ENCODE results near the gene EDRF1.
A peak's percentile ranks its signal among the peaks of the same experiment; 100 is the strongest.

The EDRF1 gene, protein sequence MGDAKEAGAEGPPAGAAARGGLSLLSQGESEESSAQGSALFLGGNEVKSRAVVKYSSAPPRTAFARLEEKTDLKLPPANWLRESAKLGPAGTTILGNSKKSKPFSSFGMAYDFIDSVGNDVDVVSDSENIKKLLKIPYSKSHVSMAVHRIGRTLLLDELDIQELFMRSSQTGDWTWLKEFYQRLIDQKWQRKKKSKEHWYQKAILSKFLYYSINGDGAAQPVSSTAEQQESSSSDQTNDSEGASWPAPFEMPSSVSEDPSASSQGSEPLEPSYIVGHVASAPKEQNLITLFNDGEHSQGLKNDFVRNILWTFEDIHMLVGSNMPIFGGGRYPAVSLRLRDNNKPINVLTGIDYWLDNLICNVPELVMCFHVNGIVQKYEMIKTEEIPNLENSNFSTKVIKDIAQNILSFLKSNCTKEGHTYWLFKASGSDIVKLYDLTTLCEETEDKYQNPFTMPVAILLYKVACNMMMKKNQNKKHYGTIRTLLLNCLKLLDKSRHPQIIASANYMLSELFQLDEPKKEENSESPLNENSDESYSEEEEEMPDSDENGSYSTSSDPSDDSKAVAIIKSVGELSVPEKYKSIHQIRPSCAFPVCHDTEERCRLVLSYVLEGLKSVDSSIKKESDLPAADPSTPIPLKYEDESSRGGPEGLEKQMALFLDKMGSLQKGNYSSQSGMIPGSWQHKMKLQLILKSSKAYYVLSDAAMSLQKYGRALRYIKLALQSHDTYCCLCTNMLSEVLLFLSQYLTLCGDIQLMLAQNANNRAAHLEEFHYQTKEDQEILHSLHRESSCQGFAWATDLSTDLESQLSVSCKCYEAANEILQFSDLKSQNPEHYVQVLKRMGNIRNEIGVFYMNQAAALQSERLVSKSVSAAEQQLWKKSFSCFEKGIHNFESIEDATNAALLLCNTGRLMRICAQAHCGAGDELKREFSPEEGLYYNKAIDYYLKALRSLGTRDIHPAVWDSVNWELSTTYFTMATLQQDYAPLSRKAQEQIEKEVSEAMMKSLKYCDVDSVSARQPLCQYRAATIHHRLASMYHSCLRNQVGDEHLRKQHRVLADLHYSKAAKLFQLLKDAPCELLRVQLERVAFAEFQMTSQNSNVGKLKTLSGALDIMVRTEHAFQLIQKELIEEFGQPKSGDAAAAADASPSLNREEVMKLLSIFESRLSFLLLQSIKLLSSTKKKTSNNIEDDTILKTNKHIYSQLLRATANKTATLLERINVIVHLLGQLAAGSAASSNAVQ

DNA sequence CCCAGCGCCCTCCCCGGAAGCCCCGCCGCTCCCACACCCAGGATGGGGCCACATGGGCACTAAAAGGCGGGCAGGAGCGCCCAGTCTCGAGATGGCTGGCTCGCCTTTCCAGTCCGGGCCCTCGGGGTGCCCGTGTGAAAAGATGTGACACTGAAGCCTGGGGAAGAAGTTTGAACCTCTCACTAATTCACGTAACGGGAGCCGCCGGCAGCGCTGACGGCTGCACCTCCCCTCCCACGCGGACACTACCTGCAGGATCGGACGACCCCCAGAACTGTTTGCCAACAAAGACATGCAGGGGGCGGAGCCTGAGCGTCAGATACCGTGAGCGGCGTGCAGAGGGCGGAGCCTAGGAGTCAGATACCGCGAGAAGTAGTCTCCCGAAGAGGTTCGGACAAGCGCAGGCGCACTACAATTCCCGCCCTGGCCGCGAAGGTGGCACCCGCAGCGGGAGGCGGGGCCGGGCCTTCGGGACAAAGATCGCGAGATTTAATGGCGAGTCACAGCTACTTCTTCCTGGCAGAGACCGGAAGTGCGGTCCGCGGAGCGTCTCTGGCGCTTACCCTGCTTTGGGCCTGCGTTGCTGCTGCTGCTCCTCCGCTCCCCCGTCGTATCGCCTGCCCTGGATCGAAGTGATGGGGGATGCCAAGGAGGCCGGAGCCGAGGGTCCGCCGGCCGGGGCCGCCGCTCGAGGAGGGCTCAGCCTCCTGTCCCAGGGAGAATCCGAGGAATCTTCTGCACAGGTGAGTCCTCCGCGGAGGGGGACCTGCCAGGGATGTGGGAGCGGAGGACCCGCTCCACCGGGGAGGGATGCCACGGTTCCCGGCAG, at the start of gene EDRF1:
TSS of gene EDRF1 (plus strand) at position 537 of the 829 bp plus-strand sequence. CDS start at position 636, 99 bp downstream.
- Mint-ChIP-seq H3K27me3 (no peaks in the 10 kb centered on the region), H3K9me3 (no peaks in the 10 kb centered on the region), H3K36me3 (ENCODE audit: low read depth) (peaks cover 51% of the 10 kb centered on the region), H3K4me1 (ENCODE audit: low read depth) (peaks cover 34% of the 10 kb centered on the region), H3K27ac (peak within 1 kb of the TSS; percentile 99), H3K4me3 (peak within 1 kb of the TSS; percentile 92)
- peak; percentile 99 for DNase-seq

DNA sequence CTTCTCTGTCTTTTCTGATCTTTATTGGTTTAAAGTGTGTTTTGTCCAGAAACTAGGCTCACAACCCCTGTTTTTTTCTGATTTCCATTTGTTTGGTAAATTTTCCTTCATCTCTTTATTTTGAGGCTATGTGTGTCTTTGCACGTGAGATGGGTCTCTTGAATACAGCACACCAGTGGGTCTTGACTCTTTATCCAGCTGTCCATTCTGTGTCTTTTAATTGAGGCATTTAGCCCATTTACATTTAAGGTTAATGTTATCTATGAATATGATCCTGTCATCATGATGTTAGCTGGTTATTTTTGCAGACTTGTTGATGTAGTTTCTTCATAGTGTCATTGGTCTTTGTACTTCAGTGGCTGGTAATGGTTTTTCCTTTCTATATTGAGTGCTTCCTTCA, 46.6 kb upstream of the EDRF1 start:
- no peak for DNase-seq
- Mint-ChIP-seq H3K36me3 (ENCODE audit: low read depth) (no peaks in the 10 kb centered on the region), H3K9me3 (peaks cover 30% of the 10 kb centered on the region), H3K4me3 (no peak overlapping the region), H3K27ac (no peak overlapping the region), H3K4me1 (ENCODE audit: low read depth) (no peaks in the 10 kb centered on the region), H3K27me3 (peaks cover 33% of the 10 kb centered on the region)

DNA sequence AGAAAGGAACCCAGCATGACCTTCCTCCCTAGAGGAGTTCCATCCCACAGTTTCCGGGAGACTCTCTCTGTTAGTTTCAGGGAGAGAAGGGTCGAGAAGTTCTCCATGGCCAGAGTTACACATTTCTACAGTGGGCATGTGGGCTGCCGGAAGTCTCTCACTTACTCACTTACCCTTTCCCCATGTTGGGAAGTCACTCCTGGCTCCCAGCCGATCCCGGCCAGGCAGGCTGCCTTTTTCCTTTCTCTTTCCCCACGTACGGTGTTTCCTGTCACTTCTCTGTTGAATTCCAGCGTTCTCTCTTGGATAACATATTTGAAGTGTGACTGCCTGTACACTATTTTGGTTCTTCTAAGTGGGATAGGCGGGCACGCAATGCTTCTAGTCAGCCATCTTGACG, 40.1 kb upstream of the EDRF1 start:
- H3K27ac Mint-ChIP-seq: no peak overlapping the region
- DNase-seq: no peak
- no peaks in the 10 kb centered on the region for H3K4me1 Mint-ChIP-seq (ENCODE audit: low read depth)
- H3K36me3 Mint-ChIP-seq (ENCODE audit: low read depth): no peaks in the 10 kb centered on the region
- peaks cover 15% of the 10 kb centered on the region for H3K9me3 Mint-ChIP-seq
- peaks cover 26% of the 10 kb centered on the region for H3K27me3 Mint-ChIP-seq
- no peak overlapping the region for H3K4me3 Mint-ChIP-seq

DNA sequence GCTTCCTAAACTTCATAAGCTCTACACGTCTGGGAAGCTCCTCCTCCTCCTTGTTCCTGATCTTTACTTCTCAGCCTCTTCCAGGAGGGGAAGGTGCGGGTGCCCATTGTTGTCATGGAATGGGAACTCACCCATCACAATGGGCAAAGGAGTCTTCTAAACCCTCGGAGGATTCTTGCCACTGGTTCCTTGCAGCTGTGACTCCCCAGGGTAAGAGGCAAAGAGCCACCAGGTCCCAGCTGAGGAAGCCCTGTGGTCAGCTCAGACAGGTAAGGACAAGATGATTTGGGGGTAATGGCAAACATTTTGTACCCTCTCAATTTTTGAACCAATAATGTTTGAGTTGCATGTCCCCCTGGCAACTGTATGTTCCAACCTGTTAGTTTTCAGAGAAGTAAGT, 36.4 kb upstream of the EDRF1 start, which contains the start of gene TEX36:
TSS of gene TEX36 (minus strand) at position 101 of the 400 bp plus-strand sequence. CDS start 174 bp downstream, outside the sequence.
- Mint-ChIP-seq H3K4me3 (no peak within 1 kb of the TSS), H3K36me3 (ENCODE audit: low read depth) (no peaks in the 10 kb centered on the region), H3K9me3 (peaks cover 1% of the 10 kb centered on the region), H3K4me1 (ENCODE audit: low read depth) (no peaks in the 10 kb centered on the region), H3K27me3 (peaks cover 17% of the 10 kb centered on the region), H3K27ac (no peak within 1 kb of the TSS)
- no peak for DNase-seq

DNA sequence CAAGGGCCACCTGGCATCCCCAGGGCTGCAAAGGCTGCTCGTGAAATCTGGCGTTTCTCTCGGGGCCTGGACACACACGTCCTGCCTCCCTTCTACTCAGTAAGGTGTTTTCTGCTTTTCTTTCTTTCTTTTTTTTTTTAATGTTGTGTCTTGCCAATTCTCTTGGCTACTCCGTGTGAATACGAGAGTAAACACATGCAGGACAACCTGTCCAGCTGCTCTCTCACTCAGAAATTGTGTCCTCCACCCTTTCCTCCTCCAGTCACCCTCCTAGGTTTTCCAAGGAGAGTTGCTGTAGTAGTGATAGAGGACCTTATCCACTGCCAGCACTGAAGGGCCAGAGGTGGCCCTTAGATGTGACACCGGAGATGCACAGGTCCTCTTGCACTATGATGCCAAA, 35.7 kb upstream of the EDRF1 start:
- no peak for DNase-seq
- Mint-ChIP-seq H3K4me1 (ENCODE audit: low read depth) (no peaks in the 10 kb centered on the region), H3K27me3 (peaks cover 17% of the 10 kb centered on the region)

DNA sequence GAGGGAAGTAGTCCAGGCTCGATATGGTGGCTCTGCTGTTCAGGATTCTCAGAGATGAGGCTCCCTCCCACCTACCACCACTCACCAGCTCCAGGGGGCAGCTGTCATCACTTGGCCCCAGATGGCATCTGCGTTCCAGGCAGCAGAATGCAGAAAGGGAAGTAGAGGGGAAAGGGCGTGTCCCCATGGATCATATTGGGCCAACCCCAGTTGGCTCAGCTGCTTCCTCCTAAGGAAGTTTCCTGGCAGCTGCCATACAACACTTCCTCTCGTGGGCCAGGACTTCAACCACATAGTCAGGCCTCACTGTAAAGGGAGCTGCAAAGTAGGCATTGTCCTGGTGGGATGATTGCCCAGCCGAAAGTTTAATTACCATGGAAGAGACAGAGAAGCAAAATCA, 34.9 kb upstream of the EDRF1 start:
- H3K36me3 Mint-ChIP-seq (ENCODE audit: low read depth): no peaks in the 10 kb centered on the region
- no peaks in the 10 kb centered on the region for H3K4me1 Mint-ChIP-seq (ENCODE audit: low read depth)
- H3K9me3 Mint-ChIP-seq: no peaks in the 10 kb centered on the region
- H3K27me3 Mint-ChIP-seq: peaks cover 13% of the 10 kb centered on the region
- no peak overlapping the region for H3K4me3 Mint-ChIP-seq
- H3K27ac Mint-ChIP-seq: no peak overlapping the region
- no peak for DNase-seq

More for the DNA sequence above, 35.7 kb upstream of the EDRF1 start:
- H3K27ac Mint-ChIP-seq: no peak overlapping the region
- no peaks in the 10 kb centered on the region for H3K36me3 Mint-ChIP-seq (ENCODE audit: low read depth)
- no peak overlapping the region for H3K4me3 Mint-ChIP-seq
- no peaks in the 10 kb centered on the region for H3K9me3 Mint-ChIP-seq

DNA sequence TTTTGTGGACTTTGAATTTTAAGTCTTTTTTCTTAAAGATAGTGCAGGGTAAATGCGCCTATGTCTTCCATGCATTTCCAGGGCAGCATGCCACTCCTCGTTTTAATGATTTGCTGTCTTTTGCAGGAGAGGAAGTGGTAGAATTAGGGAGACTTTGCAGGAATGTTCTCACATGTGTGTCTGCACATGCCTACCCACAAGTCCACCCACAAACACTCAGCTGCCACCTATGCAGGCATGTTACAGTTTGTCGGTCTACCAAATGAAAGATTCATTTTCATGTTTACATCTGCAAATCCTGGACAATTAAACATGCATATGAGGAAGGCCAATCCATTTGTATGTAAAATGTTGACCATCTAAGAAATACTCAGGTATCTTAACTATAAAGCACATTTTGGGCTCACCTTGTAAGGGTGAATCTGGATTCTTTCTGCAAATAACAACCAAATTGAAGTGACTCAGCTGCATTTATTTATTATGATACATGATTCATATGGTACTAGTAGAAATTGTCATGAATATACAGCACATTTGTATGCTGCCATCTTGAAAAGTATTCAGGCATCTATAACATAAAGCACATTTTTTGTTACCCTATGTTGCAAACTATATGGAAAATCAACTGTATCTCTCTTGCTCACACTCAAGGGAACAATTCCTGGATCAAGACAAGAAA, 31.9 kb upstream of the EDRF1 start:
- no peak overlapping the region for H3K27ac Mint-ChIP-seq
- peaks cover 5% of the 10 kb centered on the region for H3K4me1 Mint-ChIP-seq (ENCODE audit: low read depth)
- no peaks in the 10 kb centered on the region for H3K36me3 Mint-ChIP-seq (ENCODE audit: low read depth)
- H3K4me3 Mint-ChIP-seq: no peak overlapping the region
- DNase-seq: no peak
- H3K9me3 Mint-ChIP-seq: no peaks in the 10 kb centered on the region
- H3K27me3 Mint-ChIP-seq: no peaks in the 10 kb centered on the region

DNA sequence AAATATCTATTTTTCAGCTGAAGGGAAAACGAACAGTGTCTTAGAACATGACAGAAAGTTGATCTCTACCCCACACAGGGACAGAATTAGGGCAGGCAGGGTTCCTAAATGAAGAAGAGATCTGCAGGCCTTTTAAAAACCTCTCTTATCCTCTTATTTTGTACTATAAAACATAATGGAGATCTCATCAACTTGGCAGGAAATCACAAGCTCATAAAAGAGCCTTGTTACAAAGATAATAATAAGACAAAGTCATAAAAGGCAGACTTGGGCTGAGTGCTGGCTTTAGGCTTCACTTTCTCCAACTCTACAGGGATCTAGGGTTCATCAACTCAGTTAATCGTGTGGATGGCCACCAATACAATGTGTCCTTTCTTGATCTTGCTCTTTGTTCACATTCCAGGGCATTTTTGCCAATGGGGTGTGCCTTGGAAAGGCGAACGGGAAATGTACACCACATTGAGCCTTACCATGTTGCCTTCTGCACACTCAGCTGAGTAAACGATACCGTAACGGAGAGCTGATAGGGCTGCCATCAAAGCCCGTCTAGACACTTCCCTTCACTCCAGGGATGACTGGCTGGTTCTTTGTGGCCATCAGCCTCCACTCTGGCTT, 29.4 kb upstream of the EDRF1 start:
- H3K27ac Mint-ChIP-seq: no peak overlapping the region

DNA sequence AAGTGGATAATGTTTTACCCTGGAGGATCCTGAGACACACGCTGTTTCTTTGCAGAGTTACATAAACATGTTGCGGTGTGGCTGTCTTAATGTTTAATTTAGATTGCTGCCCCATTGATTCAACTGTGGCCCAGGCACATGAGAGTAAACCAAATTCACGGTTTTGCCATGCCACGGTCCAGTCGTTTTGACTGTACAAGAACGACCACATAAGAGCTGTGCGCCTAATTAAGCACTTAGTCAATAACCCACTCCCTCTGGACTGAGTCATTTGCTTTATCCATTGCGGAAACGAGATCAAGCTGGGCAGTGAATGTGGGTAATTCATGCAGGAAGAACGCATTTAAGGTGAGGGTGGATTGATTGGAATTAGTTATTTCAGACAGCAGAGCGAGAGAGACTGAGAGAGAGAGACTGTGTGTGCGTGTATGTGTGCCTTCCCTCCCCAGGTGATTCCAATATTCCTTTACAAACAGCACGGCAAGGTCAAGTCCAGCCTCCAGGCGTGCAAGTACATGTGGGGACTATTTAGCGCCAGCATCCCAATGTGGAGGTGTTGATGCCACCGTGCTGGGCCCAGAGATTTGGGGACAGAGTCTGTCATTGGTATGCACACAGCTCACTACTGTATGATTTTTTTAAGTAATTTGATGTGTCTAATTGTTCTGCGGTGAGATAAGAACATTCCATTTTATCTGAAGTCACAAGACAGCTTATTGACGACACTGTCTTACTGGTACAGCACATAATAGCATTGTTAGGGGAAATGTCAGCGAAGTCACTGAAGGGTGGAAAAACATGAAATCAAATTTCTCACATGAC, 28.1 kb upstream of the EDRF1 start:
- Mint-ChIP-seq H3K9me3 (no peaks in the 10 kb centered on the region), H3K36me3 (ENCODE audit: low read depth) (no peaks in the 10 kb centered on the region), H3K27ac (no peak overlapping the region), H3K4me3 (no peak overlapping the region), H3K4me1 (ENCODE audit: low read depth) (peaks cover 7% of the 10 kb centered on the region), H3K27me3 (peaks cover 1% of the 10 kb centered on the region)
- DNase-seq: no peak

More for the DNA sequence above, 29.4 kb upstream of the EDRF1 start:
- Mint-ChIP-seq H3K4me3 (no peak overlapping the region), H3K4me1 (ENCODE audit: low read depth) (peaks cover 7% of the 10 kb centered on the region), H3K36me3 (ENCODE audit: low read depth) (no peaks in the 10 kb centered on the region), H3K27me3 (no peaks in the 10 kb centered on the region), H3K9me3 (no peaks in the 10 kb centered on the region)
- no peak for DNase-seq

DNA sequence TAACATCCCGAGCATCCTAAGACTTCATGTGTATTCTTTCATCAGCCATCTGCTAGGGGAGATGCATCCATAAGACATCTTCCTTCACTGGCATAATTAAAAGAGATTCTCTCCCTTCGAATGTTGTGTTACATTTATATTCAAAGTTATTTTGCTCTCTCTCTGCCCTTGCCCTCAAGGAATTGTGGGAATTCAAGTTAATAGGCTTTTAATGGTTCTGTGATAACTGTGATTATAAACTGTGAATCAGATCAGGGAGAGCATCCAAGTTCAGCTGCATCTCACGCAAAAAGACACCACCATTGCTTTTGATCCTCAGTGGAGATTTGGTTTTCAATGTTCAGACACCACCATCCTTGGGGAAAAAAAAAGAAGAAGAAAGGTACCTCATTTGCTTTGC, 27.3 kb upstream of the EDRF1 start:
- no peaks in the 10 kb centered on the region for H3K9me3 Mint-ChIP-seq
- peaks cover 7% of the 10 kb centered on the region for H3K4me1 Mint-ChIP-seq (ENCODE audit: low read depth)
- no peak overlapping the region for H3K4me3 Mint-ChIP-seq
- DNase-seq: no peak
- H3K27ac Mint-ChIP-seq: peak overlapping the region; percentile 4
- no peaks in the 10 kb centered on the region for H3K36me3 Mint-ChIP-seq (ENCODE audit: low read depth)
- H3K27me3 Mint-ChIP-seq: peaks cover 2% of the 10 kb centered on the region

DNA sequence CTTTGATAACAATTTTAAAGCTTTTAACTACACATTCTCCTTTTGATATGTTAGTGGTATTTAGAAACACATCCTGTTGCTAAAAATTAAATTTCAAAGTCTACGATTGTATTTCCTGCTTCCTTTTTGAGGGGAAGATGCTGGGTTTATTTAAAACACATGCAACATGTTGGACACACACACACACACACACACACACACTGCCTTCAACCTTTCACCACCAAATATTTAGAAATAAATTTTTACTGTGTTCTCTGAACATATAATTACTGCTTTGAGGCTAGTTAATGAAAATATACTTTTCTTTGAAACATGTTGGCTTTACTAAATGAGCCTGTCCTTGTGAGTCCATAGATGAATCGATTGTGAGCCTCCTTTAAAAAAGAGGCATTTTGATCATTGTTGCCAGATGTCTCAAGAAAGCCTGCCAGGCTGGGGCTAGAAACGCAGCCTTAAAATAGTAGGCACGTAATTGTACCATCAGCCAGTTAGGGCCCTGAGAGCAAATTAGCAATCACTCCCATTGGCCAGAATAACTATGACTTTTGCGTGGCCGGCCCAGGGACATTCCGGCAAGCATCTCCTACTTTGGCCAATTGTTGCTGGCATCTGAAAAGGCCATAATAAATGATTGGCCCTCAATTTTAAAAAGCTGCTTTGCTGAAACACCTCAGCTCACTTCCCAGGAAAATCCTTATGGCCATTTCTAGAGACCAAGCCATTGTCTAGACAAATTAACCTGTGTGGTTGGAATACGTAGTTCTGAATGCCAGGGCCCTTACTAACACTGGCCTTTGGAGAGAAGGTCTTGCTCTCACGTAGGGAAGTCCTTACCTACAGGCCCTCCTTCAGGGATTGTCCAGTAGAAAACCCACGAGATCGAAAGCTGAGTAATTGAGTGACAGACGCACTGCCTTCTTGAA, 26.6 kb upstream of the EDRF1 start:
- Mint-ChIP-seq H3K27me3 (peaks cover 2% of the 10 kb centered on the region), H3K4me1 (ENCODE audit: low read depth) (peaks cover 7% of the 10 kb centered on the region), H3K4me3 (no peak overlapping the region), H3K36me3 (ENCODE audit: low read depth) (no peaks in the 10 kb centered on the region), H3K9me3 (no peaks in the 10 kb centered on the region), H3K27ac (no peak overlapping the region)
- no peak for DNase-seq

DNA sequence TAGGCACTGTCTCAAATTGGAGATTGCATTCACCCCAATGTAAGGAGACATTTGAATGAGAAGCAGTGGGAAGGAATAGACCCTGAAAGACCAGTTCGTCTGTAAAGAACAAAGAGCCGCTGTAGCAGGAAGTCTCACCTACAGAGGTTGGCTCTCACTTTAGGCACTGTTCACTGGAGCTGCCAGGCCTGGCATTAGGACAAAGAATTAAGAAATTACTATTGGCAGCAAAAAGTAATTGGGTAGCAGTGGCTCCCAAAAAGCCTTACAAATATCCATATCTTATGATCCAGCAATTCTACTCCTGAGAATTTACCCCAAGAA, 26.0 kb upstream of the EDRF1 start:
- H3K27ac Mint-ChIP-seq: no peak overlapping the region

More for the DNA sequence above, 26.0 kb upstream of the EDRF1 start:
- Mint-ChIP-seq H3K4me3 (no peak overlapping the region), H3K36me3 (ENCODE audit: low read depth) (no peaks in the 10 kb centered on the region), H3K4me1 (ENCODE audit: low read depth) (peaks cover 7% of the 10 kb centered on the region), H3K27me3 (peaks cover 2% of the 10 kb centered on the region), H3K9me3 (no peaks in the 10 kb centered on the region)
- no peak for DNase-seq
